HG02759 (cell line): Measurements from ENCODE around the gene RIPPLY1.
"Not testable (repeated sequence)": the region's sequence is repeated elsewhere in the genome, so short reads cannot be mapped to it uniquely, and the experiment has no call there.

Source experiments
- ATAC-seq: cut with Tn5 transposase; IDR thresholded peaks from one replicate; pipeline ENCODE4 v1.9.1; 2021; ENCODE audit warnings: mild to moderate bottlenecking, moderate library complexity; ENCODE audit not compliant: unreplicated experiment

RIPPLY1 gene

DNA sequence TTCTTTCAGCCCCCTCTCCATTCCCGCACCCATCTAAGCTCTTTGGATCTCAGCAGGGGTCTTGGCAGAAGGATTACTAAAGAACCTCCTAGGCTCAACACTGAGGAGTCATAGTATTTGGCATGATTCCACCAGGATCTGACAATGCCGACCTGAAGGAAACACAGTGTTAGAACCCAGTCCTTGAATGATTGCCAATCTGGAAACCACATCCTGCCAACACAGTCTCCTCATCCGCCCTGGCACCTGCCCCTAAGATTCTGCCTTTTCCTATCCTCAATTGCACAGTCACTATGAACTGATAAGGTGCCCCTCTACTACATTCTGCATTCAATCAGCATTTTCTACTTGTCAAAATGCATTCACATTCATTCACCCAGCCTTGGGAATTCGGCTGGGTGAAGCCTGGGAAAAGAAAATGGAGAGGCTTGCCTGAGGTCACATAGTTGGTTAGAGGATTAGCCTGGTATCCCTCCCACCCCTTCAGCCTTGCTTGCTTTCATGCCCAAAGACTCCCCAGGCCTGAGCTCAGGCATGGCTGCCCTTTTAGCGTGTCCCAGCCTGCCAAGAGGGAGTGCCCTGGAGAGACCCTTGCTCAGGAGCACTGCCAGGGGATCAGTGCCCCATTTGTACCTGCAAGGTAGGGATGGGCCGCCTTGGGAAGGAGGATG lies 14.8 kb upstream of the RIPPLY1 start:
- no peak for ATAC-seq

DNA sequence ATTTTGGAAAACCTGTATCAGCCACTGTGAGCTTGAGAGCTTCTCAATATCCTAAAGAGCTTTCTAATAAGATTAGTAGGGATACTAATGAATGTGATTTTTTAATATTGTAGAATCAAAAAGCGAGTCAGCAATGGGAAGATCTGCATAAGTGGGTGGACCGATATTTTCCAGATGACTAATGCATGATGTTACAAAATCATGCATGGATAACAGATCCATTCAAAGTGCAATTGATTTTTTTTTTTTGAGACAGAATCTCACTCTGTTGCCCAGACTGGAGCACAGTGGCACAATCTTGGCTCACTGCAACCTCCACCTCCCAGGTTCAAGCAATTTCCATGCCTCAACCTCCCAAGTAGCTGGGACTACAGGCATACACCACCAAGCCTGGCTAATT lies 9.7 kb upstream of the RIPPLY1 start:
- no peak for ATAC-seq

DNA sequence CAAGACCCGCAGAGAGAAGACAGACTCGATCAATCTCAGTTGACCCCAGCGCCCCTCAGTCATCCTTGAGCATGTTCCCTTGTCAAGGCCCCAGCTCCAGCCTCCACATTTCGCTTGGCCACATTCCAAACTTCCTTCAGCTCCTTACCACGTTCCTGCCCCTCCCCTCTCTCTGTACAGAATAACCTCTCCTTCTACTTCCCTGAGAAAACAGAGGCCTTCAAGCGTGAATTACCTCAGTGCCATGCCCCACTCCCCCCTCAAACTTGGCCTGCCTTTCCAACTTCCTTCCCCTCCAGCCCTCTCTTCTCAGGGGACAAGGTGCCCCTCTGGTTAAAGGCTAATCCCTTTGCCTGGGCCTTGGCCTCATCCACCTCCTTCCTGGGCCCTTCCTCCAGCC lies 3.2 kb upstream of the RIPPLY1 start:
- no peak for ATAC-seq

DNA sequence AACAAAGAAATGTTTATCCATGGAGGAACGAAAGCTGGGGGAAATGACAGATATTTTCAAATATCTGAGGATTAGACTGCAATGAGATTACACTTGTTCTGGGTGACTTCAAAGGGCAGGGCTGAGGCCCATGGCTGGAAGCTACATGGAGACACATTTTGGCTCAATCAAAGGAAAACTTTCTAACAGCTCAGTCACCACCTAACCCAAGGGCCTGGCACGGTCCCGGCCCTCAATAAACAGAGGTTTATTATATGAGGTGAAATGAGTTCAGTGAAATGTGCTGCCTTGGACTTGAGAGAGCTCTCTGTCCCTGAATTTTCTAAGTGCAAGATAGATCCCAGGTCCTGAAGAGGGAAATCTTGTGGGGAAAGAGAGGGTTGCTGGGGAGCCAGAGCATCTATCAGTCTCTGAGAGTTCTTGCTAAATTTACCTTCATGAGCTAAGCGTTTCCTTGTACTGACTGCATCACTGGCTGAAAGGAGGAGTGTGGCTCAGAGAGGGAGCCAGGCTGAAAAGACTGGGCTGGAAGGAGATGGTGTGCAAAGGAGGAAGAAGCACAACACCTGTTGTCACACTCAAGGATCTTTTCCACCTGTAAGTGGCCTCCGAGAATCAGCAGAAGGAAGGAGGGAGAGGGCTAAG lies 2.0 kb upstream of the RIPPLY1 start:
- no peak for ATAC-seq

DNA sequence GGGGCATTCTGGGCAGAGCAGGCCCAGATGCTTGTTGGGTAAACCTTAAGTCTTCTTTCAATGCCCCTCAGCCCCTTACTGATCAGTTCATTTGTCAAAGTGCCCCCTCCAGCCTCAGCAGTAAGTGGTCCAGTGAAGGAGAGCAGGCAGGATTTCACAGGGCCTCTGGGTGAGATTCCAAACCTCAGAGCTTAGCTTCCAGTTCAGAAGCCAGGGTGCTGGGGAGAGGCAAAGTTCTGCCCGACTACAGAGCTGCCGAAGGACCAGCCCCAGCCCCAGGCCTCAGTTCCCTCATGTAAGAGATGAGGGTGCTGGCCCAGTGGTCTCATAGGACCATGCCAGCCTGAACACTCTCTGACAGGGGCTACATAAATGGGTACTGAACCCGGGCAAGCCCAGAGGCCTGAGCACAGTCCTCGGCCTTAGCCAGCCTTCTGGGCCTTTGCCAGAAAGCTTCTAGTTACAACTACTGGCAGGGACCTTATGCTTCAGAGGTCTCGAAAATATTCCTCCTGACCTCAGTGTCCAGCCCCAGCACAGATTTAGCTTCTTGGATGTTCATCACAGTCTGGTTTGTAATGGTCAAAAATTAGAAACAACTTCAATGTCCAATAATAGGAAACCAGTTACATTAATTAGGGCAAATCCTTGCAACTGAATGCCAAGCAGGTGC lies 851 bp upstream of the RIPPLY1 start:
- no peak for ATAC-seq

DNA sequence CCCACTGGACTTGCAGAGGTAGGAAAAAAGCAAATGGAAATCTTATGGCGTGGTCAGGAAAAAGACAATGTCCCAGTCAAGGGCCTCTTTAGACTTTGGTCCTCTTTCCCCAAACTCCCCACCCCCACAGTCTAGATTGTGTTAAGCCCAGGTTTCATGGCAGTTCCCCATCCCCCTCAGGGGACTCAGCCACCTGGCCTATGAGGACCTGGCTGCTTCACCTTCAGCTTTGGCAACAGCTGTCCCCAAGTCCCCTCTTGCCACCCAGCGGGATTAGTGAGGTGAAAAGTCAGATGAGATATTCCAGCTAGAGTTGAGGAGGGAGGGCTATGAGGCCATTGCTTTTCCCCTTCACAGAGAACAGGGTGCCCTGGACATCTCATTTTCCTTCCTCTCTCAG lies 457 bp downstream of the RIPPLY1 start:
- no peak for ATAC-seq

DNA sequence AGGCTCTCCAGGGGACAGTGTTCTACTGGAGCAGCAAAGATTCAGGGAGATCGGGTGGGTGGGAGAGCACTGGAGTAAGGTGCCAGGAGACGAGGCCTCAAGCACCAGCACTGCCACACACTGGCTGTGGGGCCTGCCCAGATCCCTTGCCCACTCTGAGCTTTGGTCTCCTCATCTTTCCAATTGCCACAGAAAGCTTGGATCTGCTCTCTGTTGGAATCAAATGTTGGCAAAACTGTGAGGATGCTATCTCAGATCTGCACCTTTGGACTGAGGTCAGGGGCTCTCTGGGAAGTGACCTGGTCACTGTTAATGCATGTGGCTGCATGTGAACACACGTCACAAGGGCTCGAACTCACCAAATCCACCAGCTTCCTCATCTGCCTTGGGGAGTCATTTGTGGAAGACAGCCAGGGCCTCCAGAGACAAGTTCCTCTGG lies 1.3 kb downstream of the RIPPLY1 start:
- ATAC-seq = no peak

DNA sequence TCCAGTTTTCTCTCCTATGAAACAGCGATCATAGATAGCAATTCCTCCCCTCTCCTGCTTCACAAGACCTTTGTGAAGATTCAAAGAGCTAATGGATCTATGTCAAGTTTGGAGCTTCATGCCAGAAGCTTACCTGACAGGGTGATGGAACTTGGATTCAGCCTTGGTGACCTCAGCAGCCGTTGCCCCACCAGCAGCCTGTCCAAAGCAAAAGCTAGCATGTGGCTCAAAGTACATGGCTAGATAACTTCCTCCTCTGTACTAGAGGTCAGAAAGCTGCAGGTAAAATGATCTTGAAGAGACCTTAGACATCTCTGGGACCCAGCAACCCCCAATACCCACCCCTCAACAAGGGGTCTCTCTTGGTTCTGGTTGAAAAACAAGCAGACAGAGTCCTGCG lies 1.8 kb downstream of the RIPPLY1 start:
- ATAC-seq = no peak

DNA sequence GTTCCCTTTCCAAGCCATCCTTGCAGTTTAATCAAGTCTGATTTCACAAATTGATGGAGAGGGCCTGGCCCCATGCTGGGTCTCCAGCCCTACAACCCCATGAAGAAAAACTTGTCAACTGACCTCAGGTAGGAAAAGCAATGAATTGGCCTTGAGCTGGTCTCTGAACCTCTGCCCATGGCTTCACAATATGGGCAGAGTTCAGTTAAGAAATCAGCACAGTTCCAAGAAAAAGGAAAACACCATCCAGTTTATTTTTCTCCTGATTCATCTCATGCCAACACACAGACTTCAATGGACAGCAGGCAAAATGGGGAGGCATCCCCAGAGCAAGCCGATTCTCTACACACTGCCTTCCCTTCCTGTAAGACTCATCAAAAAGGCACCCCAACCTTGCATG lies 3.3 kb downstream of the RIPPLY1 start:
- ATAC-seq = no peak

DNA sequence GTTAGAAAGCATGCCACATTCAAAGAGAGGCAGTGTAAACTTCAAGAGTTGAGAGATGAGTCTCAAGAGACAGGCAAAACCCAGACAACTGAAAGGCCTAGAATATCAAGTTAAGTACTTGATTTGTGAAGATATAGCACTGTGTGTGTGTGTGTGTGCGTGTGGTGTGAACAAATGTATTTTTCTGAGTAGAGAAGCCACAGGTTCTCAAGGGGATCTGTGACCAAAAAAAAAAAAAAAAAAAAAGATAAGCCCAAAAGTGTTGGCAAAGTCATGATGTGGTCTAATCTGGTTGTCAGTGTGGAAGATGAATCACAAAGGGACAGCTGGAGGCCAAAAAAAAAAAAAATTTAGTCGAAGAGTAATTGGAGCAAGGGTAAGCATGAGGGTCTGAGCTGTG lies 3.9 kb downstream of the RIPPLY1 start:
- ATAC-seq = no peak

DNA sequence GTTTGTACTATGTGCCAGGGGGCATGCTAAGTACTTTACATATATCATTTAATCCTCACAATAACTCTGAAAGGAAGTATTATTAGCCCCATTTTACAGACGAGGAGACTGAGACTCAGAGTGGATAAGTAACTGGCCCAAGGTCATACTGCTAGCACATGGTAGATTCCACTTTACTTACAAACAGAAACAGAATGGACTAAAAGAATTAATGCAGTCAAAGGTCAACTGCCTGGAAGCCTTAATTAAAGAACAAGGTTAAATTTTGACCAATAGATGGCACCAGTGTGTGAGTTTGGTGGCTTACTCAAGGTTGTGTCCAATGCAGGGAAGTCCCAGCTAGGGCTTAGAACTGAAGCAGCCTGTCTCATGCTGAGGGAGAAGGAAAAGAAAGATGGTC lies 4.7 kb downstream of the RIPPLY1 start:
- ATAC-seq = peak; percentile 80

DNA sequence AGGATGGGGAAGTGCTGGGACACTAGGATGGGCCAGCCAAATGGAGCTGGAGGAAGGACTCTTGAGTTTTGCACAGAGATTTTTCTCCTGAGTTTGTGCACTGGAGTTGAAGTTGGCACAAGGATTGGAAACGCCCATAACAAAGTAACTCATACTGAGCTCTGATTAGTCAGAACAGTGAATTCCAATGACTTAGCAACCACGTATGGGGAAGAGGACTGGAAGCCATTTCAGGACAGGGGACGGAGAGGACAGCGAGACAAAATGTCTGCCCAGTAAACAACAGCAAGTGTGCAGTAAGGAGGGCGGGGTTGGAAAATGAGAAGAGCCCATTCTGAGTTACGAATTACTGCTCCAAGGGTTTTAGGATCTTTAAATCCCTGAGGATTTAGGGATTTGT lies 5.9 kb downstream of the RIPPLY1 start:
- no peak for ATAC-seq

DNA sequence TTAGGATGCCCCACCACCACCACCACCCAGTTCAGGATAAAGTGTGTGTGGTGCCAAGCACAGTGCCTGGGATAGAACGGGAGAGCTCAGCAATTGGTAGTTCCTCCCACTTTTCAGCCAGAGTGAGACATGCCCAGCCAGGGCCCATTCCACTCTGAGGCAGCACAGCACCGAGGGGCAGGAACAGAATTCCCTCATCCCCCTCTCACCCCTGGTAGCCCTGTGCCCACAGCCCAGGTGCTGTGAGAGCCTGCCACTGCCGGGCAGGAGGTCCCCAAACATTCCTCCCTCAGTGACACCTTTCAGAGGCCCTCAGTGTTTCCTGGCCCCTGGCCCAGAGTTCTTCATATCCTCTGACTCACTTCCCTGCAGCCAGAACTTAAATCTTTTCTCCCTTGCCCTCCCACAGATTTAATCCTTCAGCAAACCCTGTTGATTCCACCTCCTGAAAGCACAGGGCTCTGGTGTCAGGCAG lies 8.1 kb downstream of the RIPPLY1 start:
- no peak for ATAC-seq

DNA sequence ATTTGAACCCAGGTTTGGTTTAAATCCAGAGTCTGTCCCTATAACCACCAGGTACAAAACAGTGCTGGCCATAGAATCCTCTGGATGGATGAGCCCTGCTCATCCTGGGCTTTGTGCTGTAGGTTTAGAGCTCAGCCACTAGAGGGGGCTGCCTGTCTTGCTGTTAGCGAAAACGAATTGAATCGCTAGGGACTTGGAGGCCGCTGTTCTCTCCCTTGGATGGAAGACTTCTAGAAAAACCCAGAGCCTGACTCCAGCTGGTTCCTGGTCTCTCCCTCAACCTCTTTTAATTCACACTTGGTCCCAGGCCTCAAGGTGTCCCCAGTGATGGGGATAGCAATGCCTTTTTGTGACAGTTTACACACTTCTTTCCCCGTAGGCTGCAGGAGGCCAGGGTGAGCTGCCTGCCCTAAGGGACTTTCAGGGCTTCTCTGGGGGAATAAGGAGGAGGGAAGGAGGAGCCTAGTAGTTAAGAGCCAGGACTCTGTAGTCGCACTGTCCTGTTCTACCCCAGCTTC lies 8.7 kb downstream of the RIPPLY1 start:
- peak; percentile 75 for ATAC-seq

DNA sequence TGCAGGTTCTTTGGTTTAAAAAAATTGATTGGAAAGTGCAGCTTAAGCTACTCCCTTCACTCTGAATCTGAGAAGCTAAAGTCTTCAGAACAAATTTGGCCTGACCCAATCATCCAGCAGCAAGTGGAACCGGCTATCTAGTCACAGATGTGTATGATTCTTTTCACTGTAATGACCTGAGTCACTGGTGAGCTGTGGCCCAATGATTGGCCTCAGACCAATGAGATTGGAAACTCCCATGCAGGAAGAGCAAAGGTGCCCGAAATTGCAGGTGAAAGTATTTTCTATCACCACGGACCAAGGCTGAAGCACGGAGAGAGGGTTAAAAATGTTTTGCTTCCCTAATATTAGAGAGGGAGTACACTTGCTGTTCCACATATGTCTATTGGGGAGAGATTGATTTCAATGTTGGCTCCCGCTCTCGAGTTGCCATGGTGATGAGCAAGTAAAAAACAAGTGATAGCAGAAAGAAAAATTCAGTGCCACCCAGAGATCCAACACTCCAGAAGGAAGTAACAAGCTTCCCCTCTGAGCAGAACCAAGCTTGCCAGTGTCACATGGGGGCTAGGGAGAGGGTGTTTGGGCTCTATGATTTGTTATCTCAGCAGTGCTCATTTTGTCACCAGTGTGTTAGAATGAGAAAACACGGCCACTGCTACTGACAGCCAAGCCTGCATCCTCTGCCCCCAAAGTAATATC lies 11.2 kb downstream of the RIPPLY1 start:
- ATAC-seq = no peak

DNA sequence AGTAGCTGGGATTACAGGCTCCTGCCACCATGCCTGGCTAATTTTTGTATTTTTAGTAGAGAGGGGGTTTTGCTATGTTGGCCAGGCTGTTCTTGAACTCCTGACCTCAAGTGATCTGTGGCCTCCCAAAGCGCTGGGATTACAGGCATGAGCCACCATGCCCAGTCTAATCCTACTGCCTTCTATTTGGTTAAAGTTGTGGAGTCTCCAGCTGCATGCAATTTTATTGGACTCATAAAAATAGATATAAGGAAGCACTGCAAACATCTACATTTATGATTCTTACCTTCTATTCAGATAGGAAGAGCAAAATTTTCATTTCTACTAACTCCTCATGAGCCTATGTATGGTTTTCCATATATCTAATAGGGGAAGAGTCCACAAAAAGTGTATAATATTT lies 13.7 kb downstream of the RIPPLY1 start:
- ATAC-seq = no peak

DNA sequence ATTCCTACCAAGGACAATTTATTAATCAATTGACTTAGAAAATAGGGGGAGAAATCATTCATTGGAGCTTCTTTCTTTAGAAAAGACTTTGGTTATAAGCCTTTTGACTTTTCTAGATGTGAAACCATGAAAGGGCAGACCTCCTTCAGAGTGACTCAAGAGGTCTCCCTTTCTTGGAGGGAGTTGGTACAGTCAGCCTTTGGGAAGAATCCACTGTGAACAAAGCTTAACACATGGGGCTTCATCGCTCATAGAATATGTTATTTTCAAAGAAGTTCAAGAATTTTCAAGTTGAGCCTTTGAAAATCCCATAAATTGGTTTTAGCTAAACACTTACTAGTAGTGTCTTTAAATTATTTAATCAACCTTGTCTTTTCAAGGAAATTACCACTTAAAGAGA lies 28.0 kb downstream of the RIPPLY1 start:
- ATAC-seq = no peak

DNA sequence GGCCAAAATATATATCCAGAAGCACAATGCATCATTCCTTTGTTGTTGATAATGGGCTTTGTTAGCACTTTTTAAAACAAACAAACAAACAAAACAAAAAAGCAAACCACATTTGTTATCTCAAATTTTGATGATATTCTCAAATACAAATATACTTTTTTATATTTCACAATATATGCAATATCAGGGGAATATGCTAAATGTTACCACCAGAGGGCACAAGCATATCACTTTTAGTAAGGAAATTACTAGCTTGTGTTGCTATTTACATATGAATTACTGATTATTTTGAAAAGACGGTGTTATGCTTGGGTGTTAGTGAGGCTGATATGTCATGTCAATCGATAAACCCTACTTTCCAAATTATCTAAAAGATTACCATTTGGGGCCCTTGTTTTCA lies 29.1 kb downstream of the RIPPLY1 start:
- no peak for ATAC-seq

DNA sequence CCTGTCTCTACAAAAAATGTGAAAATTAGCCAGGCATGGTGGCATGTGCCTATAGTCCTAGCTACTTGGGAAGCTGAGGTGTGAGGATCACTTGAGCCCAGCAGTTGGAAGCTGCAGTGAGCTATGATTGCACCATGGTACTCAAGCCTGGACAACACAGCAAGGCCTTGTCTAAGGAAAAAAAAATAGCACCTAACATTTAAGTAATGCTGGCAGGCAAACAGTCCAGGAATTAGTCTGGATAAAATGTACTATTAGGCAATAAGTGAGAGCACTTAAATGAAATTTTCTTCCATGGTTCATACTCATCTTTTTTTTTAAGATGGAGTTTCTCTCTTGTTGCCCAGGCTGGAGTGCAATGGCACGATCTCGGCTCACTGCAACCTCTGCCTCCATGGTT lies 30.3 kb downstream of the RIPPLY1 start:
- ATAC-seq = not testable (repeated sequence)

DNA sequence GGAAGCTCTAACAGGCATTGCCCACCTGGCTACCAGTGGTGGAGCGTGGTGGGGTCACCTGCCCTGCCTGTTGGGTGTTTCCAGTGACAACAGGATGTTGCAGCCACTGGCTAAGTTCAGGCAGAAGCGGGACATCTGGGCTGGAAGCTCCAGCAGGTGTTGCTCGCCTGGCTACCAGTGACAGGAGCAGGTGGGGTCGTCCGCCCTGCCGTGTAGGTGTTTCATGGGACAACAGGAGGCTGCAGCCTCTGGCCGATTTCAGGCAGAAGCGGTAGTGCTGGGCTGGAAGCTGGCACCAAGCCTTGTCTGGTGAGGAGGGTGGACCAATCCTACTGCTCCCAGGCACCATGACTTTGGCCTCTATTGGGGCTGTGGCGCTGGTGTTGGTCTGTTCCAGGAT lies 39.4 kb downstream of the RIPPLY1 start:
- ATAC-seq = no peak

DNA sequence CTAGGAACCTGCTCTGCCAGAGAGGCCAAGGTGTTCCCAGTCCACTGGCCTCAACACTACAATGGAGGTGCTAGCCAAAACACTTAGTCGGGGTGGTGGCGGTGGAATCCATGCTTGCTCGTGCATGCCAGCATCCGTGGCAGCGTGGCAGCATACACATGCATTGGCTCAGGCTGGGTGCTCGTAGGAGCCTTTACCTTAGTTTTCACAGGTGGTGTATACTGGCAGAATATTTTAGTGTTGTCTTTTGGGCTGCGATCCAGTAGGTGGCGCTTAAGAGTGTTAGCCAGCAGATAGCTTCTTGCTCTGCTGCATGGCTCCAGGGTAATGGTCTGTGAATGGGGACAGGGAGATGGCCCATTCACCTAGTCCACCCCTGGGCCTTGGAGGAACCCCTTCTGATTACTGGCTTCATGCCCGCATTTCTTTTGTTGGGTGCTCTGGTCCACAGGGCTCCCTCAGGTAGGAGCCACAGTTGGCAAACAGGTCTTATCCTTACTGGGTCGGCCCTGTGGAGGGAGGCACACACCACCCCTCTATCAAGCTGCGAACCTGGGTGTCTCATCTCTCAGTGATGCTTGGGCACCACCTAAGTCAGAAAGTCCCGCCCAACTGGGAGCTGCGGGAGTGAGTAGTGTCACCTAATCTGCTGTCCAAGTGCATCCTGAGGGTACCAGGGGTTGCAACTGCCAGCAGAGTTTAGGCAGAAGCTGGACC lies 40.0 kb downstream of the RIPPLY1 start:
- ATAC-seq = peak; percentile 73
